ENCODE measurements around the gene TC2N. TPM values are rescaled to one million over a fixed set of nuclear protein-coding genes. Genes with fewer than 3 reads are reported as not detected.

The TC2N gene
- total RNA-seq, 1 experiment from 2014 or later = 15.9 TPM

DNA sequence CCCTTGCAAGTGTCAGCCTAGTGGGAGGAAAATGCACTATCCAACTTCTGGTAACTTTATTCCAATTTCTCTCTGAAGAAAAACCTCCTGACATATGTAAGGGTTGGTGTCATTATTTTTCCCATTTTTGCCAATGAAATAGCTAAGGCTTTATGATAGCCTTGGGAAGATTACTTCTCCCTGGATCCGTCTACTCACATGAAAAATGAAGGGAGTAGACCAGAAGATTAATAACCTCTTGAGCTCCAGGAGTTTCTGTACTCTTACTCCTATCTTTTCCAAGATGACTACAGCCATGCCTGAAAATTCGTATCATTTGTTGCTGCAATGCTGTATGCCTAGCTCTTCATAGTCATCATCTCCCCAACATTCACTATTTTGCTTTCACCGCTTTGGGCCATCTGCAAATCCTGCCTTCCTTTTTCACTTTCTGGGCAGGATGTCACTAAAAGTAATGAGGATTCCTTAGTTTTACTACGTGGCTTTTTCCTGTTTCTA, 18.8 kb downstream of the TC2N start:
- H2AFZ ChIP-seq (ENCODE audit: low read depth, low read length, poor library complexity, severe bottlenecking) = no peak overlapping the region
- TF ChIP-seq ELF1 (IDR thresholded peaks at IDR 0.05; ENCODE audit: borderline replicate concordance, low read depth) = no peak
- TF ChIP-seq, protein P1, sequence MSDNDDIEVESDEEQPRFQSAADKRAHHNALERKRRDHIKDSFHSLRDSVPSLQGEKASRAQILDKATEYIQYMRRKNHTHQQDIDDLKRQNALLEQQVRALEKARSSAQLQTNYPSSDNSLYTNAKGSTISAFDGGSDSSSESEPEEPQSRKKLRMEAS (IDR thresholded peaks at IDR 0.05) = no peak
- TF ChIP-seq, protein P2, sequence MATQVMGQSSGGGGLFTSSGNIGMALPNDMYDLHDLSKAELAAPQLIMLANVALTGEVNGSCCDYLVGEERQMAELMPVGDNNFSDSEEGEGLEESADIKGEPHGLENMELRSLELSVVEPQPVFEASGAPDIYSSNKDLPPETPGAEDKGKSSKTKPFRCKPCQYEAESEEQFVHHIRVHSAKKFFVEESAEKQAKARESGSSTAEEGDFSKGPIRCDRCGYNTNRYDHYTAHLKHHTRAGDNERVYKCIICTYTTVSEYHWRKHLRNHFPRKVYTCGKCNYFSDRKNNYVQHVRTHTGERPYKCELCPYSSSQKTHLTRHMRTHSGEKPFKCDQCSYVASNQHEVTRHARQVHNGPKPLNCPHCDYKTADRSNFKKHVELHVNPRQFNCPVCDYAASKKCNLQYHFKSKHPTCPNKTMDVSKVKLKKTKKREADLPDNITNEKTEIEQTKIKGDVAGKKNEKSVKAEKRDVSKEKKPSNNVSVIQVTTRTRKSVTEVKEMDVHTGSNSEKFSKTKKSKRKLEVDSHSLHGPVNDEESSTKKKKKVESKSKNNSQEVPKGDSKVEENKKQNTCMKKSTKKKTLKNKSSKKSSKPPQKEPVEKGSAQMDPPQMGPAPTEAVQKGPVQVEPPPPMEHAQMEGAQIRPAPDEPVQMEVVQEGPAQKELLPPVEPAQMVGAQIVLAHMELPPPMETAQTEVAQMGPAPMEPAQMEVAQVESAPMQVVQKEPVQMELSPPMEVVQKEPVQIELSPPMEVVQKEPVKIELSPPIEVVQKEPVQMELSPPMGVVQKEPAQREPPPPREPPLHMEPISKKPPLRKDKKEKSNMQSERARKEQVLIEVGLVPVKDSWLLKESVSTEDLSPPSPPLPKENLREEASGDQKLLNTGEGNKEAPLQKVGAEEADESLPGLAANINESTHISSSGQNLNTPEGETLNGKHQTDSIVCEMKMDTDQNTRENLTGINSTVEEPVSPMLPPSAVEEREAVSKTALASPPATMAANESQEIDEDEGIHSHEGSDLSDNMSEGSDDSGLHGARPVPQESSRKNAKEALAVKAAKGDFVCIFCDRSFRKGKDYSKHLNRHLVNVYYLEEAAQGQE (IDR thresholded peaks at IDR 0.05; ENCODE audit: low read depth) = no peak
- no peak for TF ChIP-seq ZNF274 (IDR thresholded peaks at IDR 0.05; ENCODE audit: low read depth, low read length)
- no peak for TF ChIP-seq CBX3 (IDR thresholded peaks at IDR 0.05; ENCODE audit: low read depth)
- no peak for TF ChIP-seq POLR2AphosphoS5 (IDR thresholded peaks at IDR 0.05; ENCODE audit: low read depth, low read length)
- TF ChIP-seq ZFX (IDR thresholded peaks at IDR 0.05) = no peak
- no peak for TF ChIP-seq EZH2phosphoT487 (IDR thresholded peaks at IDR 0.05; ENCODE audit: borderline replicate concordance)
- TF ChIP-seq, protein P3, sequence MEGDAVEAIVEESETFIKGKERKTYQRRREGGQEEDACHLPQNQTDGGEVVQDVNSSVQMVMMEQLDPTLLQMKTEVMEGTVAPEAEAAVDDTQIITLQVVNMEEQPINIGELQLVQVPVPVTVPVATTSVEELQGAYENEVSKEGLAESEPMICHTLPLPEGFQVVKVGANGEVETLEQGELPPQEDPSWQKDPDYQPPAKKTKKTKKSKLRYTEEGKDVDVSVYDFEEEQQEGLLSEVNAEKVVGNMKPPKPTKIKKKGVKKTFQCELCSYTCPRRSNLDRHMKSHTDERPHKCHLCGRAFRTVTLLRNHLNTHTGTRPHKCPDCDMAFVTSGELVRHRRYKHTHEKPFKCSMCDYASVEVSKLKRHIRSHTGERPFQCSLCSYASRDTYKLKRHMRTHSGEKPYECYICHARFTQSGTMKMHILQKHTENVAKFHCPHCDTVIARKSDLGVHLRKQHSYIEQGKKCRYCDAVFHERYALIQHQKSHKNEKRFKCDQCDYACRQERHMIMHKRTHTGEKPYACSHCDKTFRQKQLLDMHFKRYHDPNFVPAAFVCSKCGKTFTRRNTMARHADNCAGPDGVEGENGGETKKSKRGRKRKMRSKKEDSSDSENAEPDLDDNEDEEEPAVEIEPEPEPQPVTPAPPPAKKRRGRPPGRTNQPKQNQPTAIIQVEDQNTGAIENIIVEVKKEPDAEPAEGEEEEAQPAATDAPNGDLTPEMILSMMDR (IDR thresholded peaks at IDR 0.05 in 2 of 3, conservative IDR thresholded peaks at IDR 0.05 in 1 of 3; ENCODE audit: borderline replicate concordance in 1 of 3, insufficient read depth in 1 of 3, low read depth in 2 of 3, low read length in 2 of 3) = no peak
- TF ChIP-seq, protein P4, sequence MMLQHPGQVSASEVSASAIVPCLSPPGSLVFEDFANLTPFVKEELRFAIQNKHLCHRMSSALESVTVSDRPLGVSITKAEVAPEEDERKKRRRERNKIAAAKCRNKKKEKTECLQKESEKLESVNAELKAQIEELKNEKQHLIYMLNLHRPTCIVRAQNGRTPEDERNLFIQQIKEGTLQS (IDR thresholded peaks at IDR 0.05) = no peak
- no peak for TF ChIP-seq CEBPB (IDR thresholded peaks at IDR 0.05; ENCODE audit: low read depth)
- no peak for TF ChIP-seq SP1 (IDR thresholded peaks at IDR 0.05; ENCODE audit: low read depth)
- no peak for TF ChIP-seq YY1 (IDR thresholded peaks at IDR 0.05; ENCODE audit: extremely low read depth, insufficient replicate concordance, low read depth, low read length)
- TF ChIP-seq EZH2 (IDR thresholded peaks at IDR 0.05) = no peak
- TF ChIP-seq JUND (IDR thresholded peaks at IDR 0.05) = no peak
- TF ChIP-seq SIN3A (IDR thresholded peaks at IDR 0.05; ENCODE audit: low read depth) = no peak
- no peak for TF ChIP-seq POLR2A (IDR thresholded peaks at IDR 0.05; ENCODE audit: borderline replicate concordance, extremely low read depth, insufficient read depth, insufficient read length)
- no peak for TF ChIP-seq EGR1 (IDR thresholded peaks at IDR 0.05; ENCODE audit: low read depth)
- H3K79me2 ChIP-seq (ENCODE audit: insufficient read depth, low read length) = no peaks in the 10 kb centered on the region
- DNase-seq (ENCODE audit: low read depth, low spot score) (no peak), ATAC-seq (no peak)
- no peaks in the 10 kb centered on the region for H3K9me3 ChIP-seq (ENCODE audit: control insufficient read depth in 1 of 2, insufficient read depth in 1 of 2, low read depth in 1 of 2, low read length in 2 of 2)
- H3K4me2 ChIP-seq (ENCODE audit: low read length) = no peak overlapping the region
- no TSS peak for BruUV-seq (replicated peaks)
- H4K20me1 ChIP-seq (ENCODE audit: insufficient read depth) = no peaks in the 10 kb centered on the region
- H3K4me1 ChIP-seq (ENCODE audit: control insufficient read depth in 1 of 2, insufficient read depth in 2 of 2, low read length in 2 of 2) = no peaks in the 10 kb centered on the region
- no peaks in the 10 kb centered on the region for H3K9me2 ChIP-seq (ENCODE audit: insufficient read depth)
- H3K4me3 ChIP-seq (replicated peaks in 1 of 2; ENCODE audit: low read depth in 1 of 2, low read length in 2 of 2) = no peak overlapping the region
- H3K27ac ChIP-seq (ENCODE audit: low read depth, low read length) = no peak overlapping the region
- H3K9ac ChIP-seq (ENCODE audit: low read length) = no peak overlapping the region
- intact Hi-C loops (cut with micrococcal nuclease) = no loop called here
- no peaks in the 10 kb centered on the region for H3K36me3 ChIP-seq (ENCODE audit: control insufficient read depth in 1 of 2, insufficient read depth in 2 of 2, low read length in 2 of 2)
- H3K27me3 ChIP-seq (ENCODE audit: insufficient read depth, low read length) = no peaks in the 10 kb centered on the region
- CTCF ChIA-PET = no interaction called here
- POLR2A ChIA-PET = no interaction called here
- RAD21 ChIA-PET (ENCODE audit: low non-redundant PET in 1 of 2, low total read pairs in 2 of 2, uncharacterized antibody in 2 of 2, unreplicated experiment in 2 of 2) = no interaction called here
